CD4-positive, alpha-beta memory T cell (primary cell): ENCODE data around the gene ULK4. TPM values are rescaled to one million over a fixed set of nuclear protein-coding genes. Genes with fewer than 3 reads are reported as not detected.

ENCODE experiments used
- CTCF ChIA-PET: fragments of 350-600 bp; sonication (Branson Sonifier 250); formaldehyde crosslinking; loops from one replicate; lab custom pipeline; 2021; ENCODE audit warnings: inconsistent platforms; ENCODE audit not compliant: partially characterized antibody; lab: Charles Lee
- POLR2A ChIA-PET: fragments of 350-600 bp; sonication (Branson Sonifier 250); formaldehyde crosslinking; loops from one replicate; lab custom pipeline; 2021; ENCODE audit not compliant: partially characterized antibody; lab: Charles Lee
- DNase-seq, 5 donors: peaks; one replicate each; pipeline versions ENCODE4 v3.0.0 to v3.0.0-alpha.2; 2020 to 2022; ENCODE audit warnings: mixed read lengths in 1 of 5
- H3K27ac ChIP-seq: one replicate; pipeline ENCODE4 v1.7.0; 2013; ENCODE audit warnings: low read depth, low read length
- H3K27me3 ChIP-seq: 2 replicates; pipeline ENCODE4 v1.7.0; 2013; ENCODE audit warnings: mild to moderate bottlenecking, low read length, moderate library complexity; ENCODE audit not compliant: insufficient read depth
- H3K36me3 ChIP-seq: 2 replicates; pipeline ENCODE4 v1.7.0; 2013; ENCODE audit warnings: mild to moderate bottlenecking, low read length, moderate library complexity; ENCODE audit not compliant: insufficient read depth
- H3K4me1 ChIP-seq: 2 replicates; pipeline ENCODE4 v1.7.0; 2013; ENCODE audit warnings: mild to moderate bottlenecking, low read length, moderate library complexity; ENCODE audit not compliant: insufficient read depth
- H3K4me3 ChIP-seq, 2 donors: one replicate each; pipeline ENCODE4 v1.7.0; 2013; ENCODE audit warnings: low read length in 2 of 2, mild to moderate bottlenecking in 1 of 2
- H3K9me3 ChIP-seq, 2 donors: one replicate each; pipeline ENCODE4 v1.7.0; 2013; ENCODE audit warnings: low read length in 2 of 2, control low read depth in 1 of 2; ENCODE audit not compliant: control insufficient read depth in 1 of 2
- H3K27ac Mint-ChIP-seq, 7 donors: one replicate each; pipeline ENCODE4 v1.8.0; 2020 to 2021; ENCODE audit warnings: mixed read lengths in 7 of 7, mild to moderate bottlenecking in 6 of 7, inconsistent platforms in 3 of 7, moderate library complexity in 3 of 7
- H3K27me3 Mint-ChIP-seq, 2 donors: one replicate each; pipeline ENCODE4 v1.8.0; 2020 to 2021; ENCODE audit warnings: mixed read lengths in 2 of 2
- H3K36me3 Mint-ChIP-seq, 2 donors: one replicate each; pipeline ENCODE4 v1.8.0; 2020 to 2021; ENCODE audit warnings: mixed read lengths in 2 of 2, inconsistent platforms in 1 of 2, mild to moderate bottlenecking in 1 of 2
- H3K4me1 Mint-ChIP-seq, 4 donors: one replicate each; pipeline ENCODE4 v1.8.0; 2020 to 2021; ENCODE audit warnings: mixed read lengths in 4 of 4, mild to moderate bottlenecking in 1 of 4
- H3K4me3 Mint-ChIP-seq, 8 donors: one replicate each; pipeline ENCODE4 v1.8.0; 2020 to 2021; ENCODE audit warnings: mixed read lengths in 8 of 8, mild to moderate bottlenecking in 7 of 8, moderate library complexity in 6 of 8, inconsistent platforms in 3 of 8
- H3K9me3 Mint-ChIP-seq, 8 donors: one replicate each; pipeline ENCODE4 v1.8.0; 2020 to 2021; ENCODE audit warnings: mixed read lengths in 8 of 8, mild to moderate bottlenecking in 5 of 8, inconsistent platforms in 3 of 8, moderate library complexity in 1 of 8
- intact Hi-C: fragments of 100-400 bp; cut with micrococcal nuclease; formaldehyde crosslinking; loops from one replicate; pipeline ENCODE4 v1.15.1; 2023
- polyA plus RNA-seq, 2 donors: library from polyadenylated mRNA; unstranded; fragments of 300-500 nt; fragmentation: Illumina TruSeq; gene quantifications; one replicate each; pipeline ENCODE4 v1.2.3, GENCODE V29; 2021
- total RNA-seq, 2 experiments: library from RNA; stranded (reverse); gene quantifications; one replicate each; pipeline ENCODE4 v1.2.3, GENCODE V29; 2021

Gene ULK4
- total and polyA plus RNA-seq, 4 experiments from 2014 or later, result 6.3 to 29.1 (median 19.2) TPM

DNA sequence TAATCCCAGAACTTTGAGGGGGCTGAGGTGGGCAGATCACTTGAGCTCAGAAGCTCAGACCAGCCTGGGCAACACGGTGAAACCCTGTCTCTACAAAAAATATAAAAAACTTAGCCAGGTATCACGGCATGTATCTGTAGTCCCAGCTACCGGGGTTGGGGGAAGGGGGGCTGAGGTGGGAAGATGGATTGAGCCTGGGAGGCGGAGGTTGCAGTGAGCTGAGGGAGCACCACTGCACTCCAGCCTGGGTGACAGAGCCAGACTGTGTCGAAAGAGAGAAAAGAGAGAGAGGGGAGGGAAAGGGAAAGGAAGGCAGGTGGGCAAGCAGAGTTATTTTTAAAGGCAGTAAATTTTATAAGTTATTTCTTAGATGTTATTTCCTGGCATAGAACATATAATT, 368.1 kb downstream of the ULK4 start:
- DNase-seq, result no peak
- Histone ChIP-seq H3K27ac (no peak overlapping the region), H3K36me3 (no peaks in the 10 kb centered on the region), H3K4me1 (no peaks in the 10 kb centered on the region), H3K4me3 (no peak overlapping the region), H3K27me3 (no peaks in the 10 kb centered on the region), H3K9me3 (no peaks in the 10 kb centered on the region)
- peaks cover 0 to 5% of the 10 kb centered on the region in 2 donors for H3K36me3 Mint-ChIP-seq
- H3K27me3 Mint-ChIP-seq, result no peaks in the 10 kb centered on the region
- no peak overlapping the region for H3K27ac Mint-ChIP-seq
- intact Hi-C loops, result no loop called here
- H3K9me3 Mint-ChIP-seq, result no peaks in the 10 kb centered on the region
- ChIA-PET POLR2A (no interaction called here), CTCF (no interaction called here)
- no peak overlapping the region for H3K4me3 Mint-ChIP-seq
- peaks cover 0 to 3% (median under 1%) of the 10 kb centered on the region in 4 donors for H3K4me1 Mint-ChIP-seq

GRCh38 chr3:41592753-41593510, 369.0 kb downstream of the ULK4 start:
- intact Hi-C loops, result no loop called here
- H3K4me1 ChIP-seq, result no peaks in the 10 kb centered on the region
- H3K27ac ChIP-seq, result no peak overlapping the region
- no peaks in the 10 kb centered on the region for H3K36me3 ChIP-seq
- CTCF ChIA-PET, result no interaction called here
- H3K4me3 ChIP-seq, result no peak overlapping the region
- no peak for DNase-seq
- no peaks in the 10 kb centered on the region for H3K9me3 Mint-ChIP-seq
- no peaks in the 10 kb centered on the region for H3K27me3 ChIP-seq
- H3K36me3 Mint-ChIP-seq, result peaks cover 0 to 5% of the 10 kb centered on the region in 2 donors
- peaks cover 0 to 3% (median under 1%) of the 10 kb centered on the region in 4 donors for H3K4me1 Mint-ChIP-seq
- POLR2A ChIA-PET, result no interaction called here
- H3K4me3 Mint-ChIP-seq, result no peak overlapping the region
- no peaks in the 10 kb centered on the region for H3K27me3 Mint-ChIP-seq
- H3K9me3 ChIP-seq, result no peaks in the 10 kb centered on the region
- peak overlapping the region in 1 of 7 donors; percentile 19 for H3K27ac Mint-ChIP-seq

DNA sequence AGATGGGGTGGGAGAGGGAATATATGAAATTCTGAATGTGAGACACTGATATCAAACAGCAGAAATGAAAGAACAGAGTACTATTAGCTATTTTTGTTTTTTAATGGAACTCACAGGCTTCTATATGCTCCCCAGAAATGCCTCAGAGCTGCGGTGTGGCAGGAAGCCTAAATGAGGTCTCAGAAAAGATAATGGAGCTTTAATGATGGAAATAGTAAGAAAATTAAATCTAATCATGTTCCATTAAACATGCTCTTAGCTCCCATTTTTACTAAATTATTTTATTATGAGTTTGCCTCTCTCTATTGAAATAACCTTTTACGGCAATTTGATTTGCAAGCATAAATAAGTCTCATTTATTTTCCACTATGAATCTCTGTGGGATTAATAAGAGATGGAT, 378.9 kb downstream of the ULK4 start:
- POLR2A ChIA-PET, result no interaction called here
- CTCF ChIA-PET, result no interaction called here
- peaks cover 6 to 46% of the 10 kb centered on the region in 2 donors for H3K36me3 Mint-ChIP-seq

DNA sequence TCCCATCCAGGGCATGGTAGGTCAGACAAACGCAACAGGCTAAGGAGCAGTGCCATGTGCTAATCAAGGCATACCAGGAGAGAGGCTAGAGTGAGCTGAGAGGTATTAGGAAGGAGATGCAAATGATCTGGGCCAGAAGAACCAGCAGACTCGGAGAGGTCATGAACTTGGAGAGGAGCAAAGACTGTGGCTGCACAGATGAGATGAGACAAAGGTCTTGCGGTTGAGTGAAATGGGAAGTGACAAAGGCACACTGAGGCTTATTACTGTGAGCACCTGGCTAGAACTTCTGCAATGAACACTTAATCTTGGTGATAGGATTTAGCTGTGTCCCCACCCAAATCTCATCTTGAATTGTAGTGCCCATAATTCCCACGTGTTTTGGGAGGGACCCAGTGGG, 380.2 kb downstream of the ULK4 start:
- Histone ChIP-seq H3K9me3 (no peaks in the 10 kb centered on the region), H3K27ac (no peak overlapping the region), H3K27me3 (no peaks in the 10 kb centered on the region), H3K4me1 (no peaks in the 10 kb centered on the region), H3K36me3 (no peaks in the 10 kb centered on the region), H3K4me3 (no peak overlapping the region)
- H3K27ac Mint-ChIP-seq, result no peak overlapping the region
- POLR2A ChIA-PET, result no interaction called here
- H3K9me3 Mint-ChIP-seq, result peaks cover 0 to 3% (median 0%) of the 10 kb centered on the region in 8 donors
- no peak for DNase-seq
- no peak overlapping the region for H3K4me3 Mint-ChIP-seq
- H3K4me1 Mint-ChIP-seq, result peaks cover 0 to 4% (median 0%) of the 10 kb centered on the region in 4 donors
- peaks cover 6 to 48% of the 10 kb centered on the region in 2 donors for H3K36me3 Mint-ChIP-seq
- intact Hi-C loops, result no loop called here
- CTCF ChIA-PET, result no interaction called here
- no peaks in the 10 kb centered on the region for H3K27me3 Mint-ChIP-seq

More for the DNA sequence above, 378.9 kb downstream of the ULK4 start:
- no peaks in the 10 kb centered on the region for H3K27me3 Mint-ChIP-seq
- peaks cover 0 to 3% (median 0%) of the 10 kb centered on the region in 8 donors for H3K9me3 Mint-ChIP-seq
- no peak overlapping the region for H3K27ac Mint-ChIP-seq
- no peak overlapping the region for H3K4me3 Mint-ChIP-seq
- no peaks in the 10 kb centered on the region for H3K4me1 ChIP-seq
- H3K4me1 Mint-ChIP-seq, result peaks cover 0 to 4% (median 2%) of the 10 kb centered on the region in 4 donors
- intact Hi-C loops, result no loop called here
- DNase-seq, result no peak
- no peaks in the 10 kb centered on the region for H3K9me3 ChIP-seq
- H3K27me3 ChIP-seq, result no peaks in the 10 kb centered on the region
- H3K27ac ChIP-seq, result no peak overlapping the region
- no peak overlapping the region for H3K4me3 ChIP-seq
- H3K36me3 ChIP-seq, result no peaks in the 10 kb centered on the region

- POLR2A ChIA-PET, result no interaction called here
- H3K9me3 ChIP-seq, result no peaks in the 10 kb centered on the region
- Mint-ChIP-seq H3K27me3 (no peaks in the 10 kb centered on the region), H3K9me3 (peaks cover 0 to 2% (median 0%) of the 10 kb centered on the region in 8 donors), H3K36me3 (peaks cover 6 to 41% of the 10 kb centered on the region in 2 donors), H3K4me3 (no peak overlapping the region), H3K4me1 (peaks cover 0 to 3% (median 0%) of the 10 kb centered on the region in 4 donors), H3K27ac (no peak overlapping the region)
- H3K27me3 ChIP-seq, result no peaks in the 10 kb centered on the region
- no peaks in the 10 kb centered on the region for H3K4me1 ChIP-seq
- intact Hi-C loops, result no loop called here
- no peak for DNase-seq
- no peak overlapping the region for H3K4me3 ChIP-seq
- CTCF ChIA-PET, result interaction anchor here (0.5 kb wide), 1 partner anchor 301 kb away, joined by 3 read pairs; no protein-coding TSS in a partner anchor
- no peaks in the 10 kb centered on the region for H3K36me3 ChIP-seq
- no peak overlapping the region for H3K27ac ChIP-seq
Observed at GRCh38 chr3:41580274-41580959, 381.5 kb downstream of the ULK4 start.

GRCh38 chr3:41579861-41580260, 382.0 kb downstream of the ULK4 start:
- Histone ChIP-seq H3K4me1 (no peaks in the 10 kb centered on the region), H3K9me3 (no peaks in the 10 kb centered on the region), H3K36me3 (no peaks in the 10 kb centered on the region), H3K27me3 (no peaks in the 10 kb centered on the region), H3K27ac (no peak overlapping the region), H3K4me3 (no peak overlapping the region)
- ChIA-PET POLR2A (no interaction called here), CTCF (no interaction called here)
- no peak overlapping the region for H3K4me3 Mint-ChIP-seq
- DNase-seq, result no peak
- no peaks in the 10 kb centered on the region for H3K27me3 Mint-ChIP-seq
- peaks cover 2 to 38% of the 10 kb centered on the region in 2 donors for H3K36me3 Mint-ChIP-seq
- peaks cover 0 to 2% (median 0%) of the 10 kb centered on the region in 8 donors for H3K9me3 Mint-ChIP-seq
- intact Hi-C loops, result no loop called here
- peaks cover 0 to 3% (median 0%) of the 10 kb centered on the region in 4 donors for H3K4me1 Mint-ChIP-seq
- H3K27ac Mint-ChIP-seq, result no peak overlapping the region

- Histone ChIP-seq H3K27ac (no peak overlapping the region), H3K4me3 (no peak overlapping the region), H3K9me3 (no peaks in the 10 kb centered on the region), H3K27me3 (no peaks in the 10 kb centered on the region), H3K4me1 (no peaks in the 10 kb centered on the region), H3K36me3 (no peaks in the 10 kb centered on the region)
- ChIA-PET POLR2A (no interaction called here), CTCF (no interaction called here)
- Mint-ChIP-seq H3K27me3 (no peaks in the 10 kb centered on the region), H3K4me1 (peaks cover 0 to 3% (median 0%) of the 10 kb centered on the region in 4 donors), H3K9me3 (no peaks in the 10 kb centered on the region), H3K27ac (no peak overlapping the region), H3K4me3 (no peak overlapping the region), H3K36me3 (peaks cover 2 to 35% of the 10 kb centered on the region in 2 donors)
- intact Hi-C loops, result no loop called here
- no peak for DNase-seq
Observed at GRCh38 chr3:41578798-41579197, 383.1 kb downstream of the ULK4 start.
